GM18858 (cell line): ENCODE measurements around the gene NELFA.
"Not testable (repeated sequence)": the region's sequence is repeated elsewhere in the genome, so short reads cannot be mapped to it uniquely, and the experiment has no call there.

Experiments used
- ATAC-seq: cut with Tn5 transposase; IDR thresholded peaks from one replicate; pipeline ENCODE4 v1.9.1; 2021; ENCODE audit not compliant: unreplicated experiment

Gene NELFA

DNA sequence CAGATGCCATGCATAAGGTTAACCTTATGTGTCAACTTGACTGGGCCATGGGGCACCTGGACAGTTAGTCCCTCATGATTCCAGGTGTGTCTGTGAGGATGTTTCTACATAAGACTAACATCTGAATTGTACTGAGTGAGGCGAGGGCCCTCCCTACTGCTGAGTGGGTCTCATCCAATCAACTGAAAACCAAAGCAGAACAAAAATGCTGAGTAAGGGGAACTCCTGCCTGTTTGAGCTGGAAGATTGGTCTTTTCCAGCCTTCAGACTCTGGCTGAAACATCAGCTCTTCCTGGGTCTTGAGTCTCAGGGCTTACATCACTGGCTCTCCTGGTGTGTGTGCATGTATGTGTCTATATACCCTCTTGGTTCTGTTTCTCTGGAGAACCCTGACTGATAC, 13.8 kb downstream of the NELFA start:
- no peak for ATAC-seq

DNA sequence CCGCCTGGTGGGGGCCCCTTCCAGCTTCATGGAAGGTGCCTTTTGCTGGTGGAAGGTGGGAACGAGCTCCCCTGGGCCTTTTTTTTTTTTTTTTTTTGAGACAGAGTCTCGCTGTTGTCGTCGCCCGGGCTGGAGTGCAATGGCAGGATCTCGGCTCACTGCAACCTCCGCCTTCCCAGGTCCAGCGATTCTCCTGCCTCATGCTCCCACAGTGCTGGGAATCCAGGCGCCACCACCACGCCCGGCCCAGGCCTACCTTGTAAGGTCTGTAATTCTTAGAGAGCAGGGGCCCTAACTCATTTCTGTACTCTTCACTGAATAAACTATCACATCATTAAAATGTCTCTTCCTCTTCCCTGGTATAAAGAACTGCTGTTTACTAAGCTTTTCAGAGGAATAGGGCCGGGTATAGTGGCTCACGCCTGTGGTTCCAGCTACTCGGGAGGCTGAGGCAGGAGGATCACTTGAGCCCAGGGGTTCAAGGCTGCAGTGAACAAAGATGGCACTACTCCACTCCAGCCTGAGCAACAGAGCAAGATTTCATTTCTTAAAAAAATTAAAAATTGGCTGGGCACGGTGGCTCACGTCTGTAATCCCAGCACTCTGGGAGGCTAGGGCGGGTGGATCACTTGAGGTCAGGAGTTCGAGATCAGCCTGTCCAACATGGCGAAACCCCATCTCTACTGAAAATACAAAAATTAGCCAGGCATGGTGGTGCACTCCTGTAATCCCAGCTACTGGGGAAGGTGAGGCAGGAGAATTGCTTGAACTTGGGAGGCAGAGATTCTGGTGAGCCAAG, 14.9 kb downstream of the NELFA start:
- ATAC-seq = not testable (repeated sequence)

DNA sequence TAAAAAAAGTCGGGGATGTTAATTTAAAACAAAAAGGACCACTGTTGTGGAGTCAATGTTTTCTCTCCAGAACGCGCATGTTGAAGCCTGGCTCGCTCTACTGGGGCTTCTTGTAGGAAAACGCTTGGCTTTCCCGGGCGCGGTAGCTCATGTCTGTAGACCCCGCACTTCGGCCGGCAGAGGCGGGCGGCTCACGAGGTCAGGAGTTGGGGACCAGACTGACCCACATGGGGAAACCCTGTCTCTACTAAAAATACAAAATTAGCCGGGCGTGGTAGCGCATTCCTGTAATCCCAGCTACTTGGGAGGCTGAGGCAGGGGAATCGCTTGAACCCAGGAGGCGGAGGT, 15.6 kb downstream of the NELFA start:
- no peak for ATAC-seq

DNA sequence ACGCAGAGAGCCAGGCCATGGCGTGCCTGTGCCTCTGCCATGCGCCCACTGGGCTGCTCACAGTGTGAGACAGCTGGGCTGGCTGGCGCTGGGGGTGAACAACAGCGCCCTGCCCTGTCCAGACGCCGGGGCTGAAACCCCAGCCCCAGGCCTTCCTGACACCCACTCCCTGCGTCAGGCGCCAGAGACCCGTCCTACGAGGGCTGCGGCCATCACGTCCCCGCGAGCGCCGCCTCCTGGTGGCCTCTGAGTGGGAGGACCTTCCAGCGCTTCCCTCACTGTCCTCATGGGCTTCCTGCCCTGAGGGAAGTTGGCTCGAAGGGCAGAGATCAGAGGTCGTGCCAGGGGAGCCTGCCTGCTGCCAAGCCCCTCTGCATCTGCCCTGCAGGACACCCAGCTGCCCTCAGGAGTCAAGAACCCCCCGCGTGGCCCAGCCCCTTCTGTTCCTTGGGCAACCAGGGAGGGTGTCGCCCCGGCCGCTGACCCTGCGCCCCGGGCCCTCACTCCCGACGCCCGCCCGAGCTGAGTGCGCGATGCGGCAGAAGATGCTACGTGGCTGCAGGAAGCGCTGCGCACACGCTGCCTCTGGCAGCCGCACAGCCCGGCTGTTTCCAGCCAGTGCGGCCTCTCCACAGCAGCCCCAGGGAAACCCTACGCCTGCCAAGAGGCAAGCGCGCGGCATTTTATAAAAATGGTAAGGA, 16.2 kb downstream of the NELFA start:
- no peak for ATAC-seq

DNA sequence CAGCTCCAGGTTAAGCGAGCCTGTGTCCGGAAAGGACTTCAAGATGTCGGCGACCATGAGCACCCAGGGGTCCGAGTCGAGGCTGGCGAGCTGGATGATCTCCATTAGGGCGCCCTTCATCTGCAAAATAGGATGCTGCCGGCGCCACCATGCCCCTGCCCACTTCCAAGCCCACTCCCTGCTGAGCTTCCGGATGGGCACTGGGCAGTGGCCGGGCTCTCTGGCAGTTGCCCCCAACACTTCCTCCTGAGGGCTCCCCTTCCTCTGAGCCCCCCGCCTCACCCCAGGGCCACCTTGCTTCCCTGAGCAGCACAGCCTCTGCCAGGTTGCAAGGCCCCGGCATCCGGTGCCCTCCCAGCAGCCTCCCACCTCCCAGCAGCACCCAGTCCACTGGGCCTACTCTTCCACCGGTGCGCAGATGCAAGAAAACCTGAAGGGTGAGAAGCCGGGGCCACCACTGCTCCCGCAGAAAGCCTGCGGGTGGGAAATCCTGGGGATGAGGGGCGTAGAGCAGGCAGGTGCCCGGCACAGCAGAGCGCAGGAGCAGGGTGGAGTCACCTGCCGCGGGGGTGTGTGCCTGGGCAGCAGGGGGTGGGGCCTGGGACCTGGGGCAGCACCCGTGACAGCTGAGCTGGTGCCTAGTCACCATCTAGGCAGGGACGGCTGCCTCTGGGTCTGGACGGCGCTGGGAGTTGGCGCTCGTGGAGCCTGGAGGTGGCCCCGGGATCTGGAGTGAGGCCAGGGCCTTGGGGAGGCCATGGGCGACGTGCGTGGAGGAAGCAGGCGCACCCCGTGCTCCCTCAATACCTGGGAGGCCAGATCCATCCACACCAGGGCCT, 17.0 kb downstream of the NELFA start:
- no peak for ATAC-seq

DNA sequence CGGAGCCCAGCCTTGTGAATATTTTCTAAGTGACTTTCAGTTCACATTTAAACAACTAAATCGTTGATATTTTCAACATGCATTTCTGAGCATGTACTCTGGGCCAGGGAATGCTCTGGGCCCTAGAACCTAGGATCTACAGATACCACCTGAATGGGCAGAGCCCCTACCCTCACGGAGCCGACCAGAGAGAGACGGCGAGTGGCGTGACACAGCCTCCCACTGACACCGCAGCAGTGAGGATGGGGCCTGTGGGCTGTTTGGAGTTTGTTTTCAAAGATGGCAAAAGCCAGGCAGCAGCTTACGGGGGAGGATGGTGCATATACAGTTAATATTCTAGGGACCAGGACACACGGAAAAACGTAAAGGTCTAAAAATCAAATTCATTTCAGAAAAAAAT, 17.7 kb downstream of the NELFA start:
- ATAC-seq = no peak

DNA sequence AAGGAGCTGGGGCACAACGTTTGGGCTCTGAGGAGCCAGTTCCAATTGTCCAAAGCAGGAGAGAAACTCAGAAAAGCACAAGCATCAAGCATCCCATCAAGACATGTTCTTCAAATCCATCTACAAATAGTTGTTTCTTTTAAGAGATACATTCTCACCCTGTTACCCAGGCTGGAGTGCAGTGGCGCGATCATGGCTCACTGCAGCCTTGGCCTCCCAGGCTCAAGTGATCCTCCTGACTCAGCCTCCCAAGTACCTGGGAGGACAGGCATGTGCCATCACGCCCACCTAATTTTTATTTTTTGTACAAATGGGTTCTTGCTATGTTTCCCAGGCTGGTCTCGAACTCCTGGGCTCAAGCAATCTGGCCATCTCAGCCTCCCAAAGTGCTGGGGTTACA, 18.1 kb downstream of the NELFA start:
- no peak for ATAC-seq

DNA sequence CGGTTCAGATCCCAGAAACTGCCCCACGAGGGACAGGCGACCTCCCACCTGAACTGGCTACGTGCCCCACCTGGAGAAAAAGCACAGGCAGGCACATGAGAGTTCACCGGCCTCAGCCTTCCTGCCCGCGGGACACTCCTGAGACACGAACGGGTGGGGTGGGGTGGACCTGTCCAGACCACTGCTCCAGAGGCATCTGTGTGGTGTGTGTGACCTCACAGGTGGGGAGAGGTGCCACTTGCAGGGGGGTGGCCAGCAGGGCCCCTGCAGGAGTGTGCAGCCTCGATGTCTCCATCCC, 18.5 kb downstream of the NELFA start:
- ATAC-seq = no peak

DNA sequence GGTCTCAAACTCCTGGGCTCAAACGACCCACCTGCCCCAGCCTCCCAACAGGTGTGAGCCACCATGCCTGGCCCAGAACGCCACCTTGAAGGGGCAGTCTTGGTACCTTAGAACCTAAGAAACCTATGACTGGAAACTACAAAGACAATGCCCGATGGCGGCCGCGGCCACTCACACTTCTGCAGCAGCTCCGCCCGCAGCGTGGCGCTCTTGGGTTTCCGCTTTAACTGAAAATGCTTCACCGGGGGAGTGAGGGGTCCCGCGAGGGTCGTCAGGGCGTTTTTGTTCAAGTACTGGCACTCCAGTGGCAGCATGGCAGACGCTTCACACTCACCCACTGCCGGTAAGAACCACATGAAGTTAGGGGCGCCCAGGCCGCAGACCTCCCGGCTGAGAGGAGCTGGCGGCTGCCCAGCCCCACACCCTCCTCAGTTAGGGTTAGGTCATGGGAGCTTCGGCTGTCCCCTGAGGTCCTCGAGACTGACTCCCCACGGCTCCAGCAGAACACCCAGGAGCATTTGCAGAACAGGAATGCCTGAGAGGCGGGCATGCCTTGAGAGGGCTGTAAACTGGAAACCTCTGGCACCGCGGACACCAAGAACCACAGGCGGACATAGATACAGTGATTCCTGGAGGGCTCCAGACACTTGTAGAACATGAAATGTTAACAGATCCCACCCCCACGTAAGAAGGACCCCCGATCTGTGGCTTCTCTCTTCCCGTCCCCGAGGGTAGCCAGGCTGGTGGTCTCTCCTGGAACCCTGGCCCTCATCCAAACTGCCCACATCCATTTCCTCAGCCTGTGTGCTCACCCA, 19.0 kb downstream of the NELFA start:
- ATAC-seq = no peak

DNA sequence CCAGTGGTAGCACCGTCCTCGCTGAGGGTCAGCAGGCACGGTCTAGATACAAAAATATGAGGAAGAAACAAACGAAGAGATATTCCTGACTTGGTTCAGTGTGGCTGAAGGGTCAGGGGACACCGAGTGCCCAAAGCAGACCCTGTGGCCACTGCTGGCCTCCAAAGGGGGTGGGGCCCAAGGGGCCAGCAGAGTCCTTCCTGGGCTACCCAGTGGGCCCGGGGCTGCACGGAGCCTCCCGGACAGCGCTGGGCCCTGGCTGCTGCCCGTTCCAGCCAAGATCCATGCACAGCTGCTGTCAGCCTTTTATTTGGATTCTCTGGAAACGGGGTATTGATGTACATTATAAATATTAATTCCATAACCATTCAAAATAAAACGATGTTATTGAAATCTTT, 20.4 kb downstream of the NELFA start:
- ATAC-seq = no peak

DNA sequence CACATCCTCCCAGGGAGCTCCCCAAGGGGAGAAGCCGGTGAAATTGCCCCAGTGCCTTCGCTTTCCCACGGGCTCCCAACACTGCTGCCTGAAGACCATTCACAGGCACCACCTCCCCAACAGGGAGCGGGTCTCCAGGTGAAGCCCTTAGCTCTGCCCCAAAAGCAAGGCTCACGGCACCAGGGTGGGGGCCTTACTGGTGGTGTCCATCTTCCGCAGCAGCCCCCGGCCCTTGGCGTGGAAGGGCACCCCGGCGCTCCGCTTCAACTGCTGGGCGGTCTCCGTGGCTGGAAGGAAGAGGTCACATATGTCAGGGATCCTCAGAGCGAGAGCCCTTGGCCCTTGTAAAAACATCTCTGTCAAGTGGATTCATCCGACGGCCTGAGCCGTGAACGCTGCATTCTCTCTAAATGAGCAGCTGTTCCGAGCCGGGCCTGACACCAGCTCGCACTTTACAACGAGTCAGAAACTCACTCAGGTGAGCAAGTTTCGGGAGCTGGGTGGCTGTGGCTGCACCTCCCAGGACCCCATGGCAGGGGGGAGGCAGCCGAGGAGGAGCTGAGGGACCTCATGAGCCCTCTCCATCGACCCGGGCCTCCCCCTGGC, 20.9 kb downstream of the NELFA start:
- no peak for ATAC-seq

DNA sequence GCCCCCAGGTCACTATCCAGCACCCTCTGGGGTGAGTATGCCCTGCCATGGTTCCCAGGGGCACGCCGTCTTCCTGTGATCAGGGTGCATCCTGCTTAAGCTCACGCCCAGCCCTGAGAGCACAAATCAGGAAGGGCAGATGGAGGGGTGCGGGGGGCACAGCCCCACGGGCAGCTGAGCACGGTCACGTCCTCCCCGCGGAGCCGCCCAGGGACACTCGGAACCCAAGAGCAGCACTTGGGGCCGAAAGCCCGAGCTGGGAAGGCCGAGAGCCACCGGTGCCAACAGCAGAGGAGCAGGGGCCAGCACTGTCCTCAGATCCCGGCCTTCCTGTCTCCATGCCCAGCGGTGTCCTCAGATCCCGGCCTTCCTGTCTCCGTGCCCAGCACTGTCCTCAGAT, 21.5 kb downstream of the NELFA start:
- ATAC-seq = no peak

DNA sequence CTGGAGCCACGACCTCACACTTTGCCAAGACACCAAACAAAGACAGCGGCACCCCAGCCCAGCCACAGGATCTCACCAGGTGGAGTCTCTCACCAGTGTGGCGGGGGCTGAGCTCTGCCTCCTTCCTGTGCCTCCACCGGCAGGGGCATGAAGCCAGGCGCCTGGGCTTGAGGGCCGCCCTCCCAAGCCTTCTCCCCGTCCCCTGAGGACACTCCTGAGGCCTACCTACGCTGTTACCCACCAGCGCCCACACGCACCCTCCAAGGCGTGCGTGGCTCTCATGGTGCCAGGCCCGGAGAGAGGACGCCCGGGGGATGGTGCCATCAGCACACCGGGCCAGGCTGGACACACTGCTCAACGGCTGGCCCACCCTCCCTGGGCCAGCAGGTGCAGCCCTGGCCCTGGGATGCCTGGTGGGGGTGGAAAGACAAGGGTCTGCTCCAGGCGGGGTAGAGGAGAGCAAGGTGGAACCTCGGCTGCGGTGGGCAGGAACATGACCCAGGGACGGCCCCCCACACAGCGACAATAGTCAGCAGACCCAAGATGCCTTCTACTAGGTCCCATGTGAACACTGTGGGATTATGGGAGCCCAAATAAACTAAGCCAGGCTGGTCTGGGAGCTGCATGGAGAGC, 22.1 kb downstream of the NELFA start:
- no peak for ATAC-seq

DNA sequence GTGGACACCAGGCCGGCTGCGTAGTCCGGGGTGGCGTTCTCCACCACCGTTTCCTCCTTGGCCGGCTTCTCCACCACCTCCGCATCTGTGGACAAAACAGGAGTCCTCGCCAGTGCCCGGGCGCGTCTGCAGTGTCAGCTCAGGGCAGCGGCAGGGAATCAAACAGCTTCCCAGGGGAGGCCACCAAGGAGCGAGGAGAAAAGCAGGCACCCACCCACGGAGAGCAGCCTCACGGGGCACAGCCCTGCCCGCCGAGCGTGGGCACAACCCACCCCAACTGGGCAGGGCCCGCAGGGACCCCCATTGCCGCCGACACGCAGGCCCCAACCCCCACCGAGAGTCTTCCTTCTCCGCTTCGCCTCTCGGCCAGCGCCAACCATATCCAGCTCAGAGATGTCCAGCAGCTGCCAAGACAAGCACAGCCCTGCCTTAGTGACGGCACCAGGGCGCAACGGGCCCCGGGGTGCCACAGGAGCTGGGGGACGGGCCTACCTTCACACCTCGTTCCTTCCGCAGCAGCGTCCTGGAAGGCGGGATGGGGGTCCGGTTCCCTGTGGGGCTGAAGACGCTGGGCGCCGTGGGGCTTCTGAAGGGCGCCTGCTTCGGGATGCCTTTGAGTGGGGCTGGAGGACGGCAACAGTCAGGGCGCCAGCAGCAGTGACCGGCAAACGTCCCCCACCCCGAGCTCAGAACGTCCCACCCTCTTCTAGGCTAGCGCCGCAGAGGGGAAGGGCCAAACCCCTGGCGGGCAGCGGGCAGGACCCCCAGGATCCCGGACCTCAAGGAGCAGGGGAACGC, 22.8 kb downstream of the NELFA start:
- ATAC-seq = no peak

DNA sequence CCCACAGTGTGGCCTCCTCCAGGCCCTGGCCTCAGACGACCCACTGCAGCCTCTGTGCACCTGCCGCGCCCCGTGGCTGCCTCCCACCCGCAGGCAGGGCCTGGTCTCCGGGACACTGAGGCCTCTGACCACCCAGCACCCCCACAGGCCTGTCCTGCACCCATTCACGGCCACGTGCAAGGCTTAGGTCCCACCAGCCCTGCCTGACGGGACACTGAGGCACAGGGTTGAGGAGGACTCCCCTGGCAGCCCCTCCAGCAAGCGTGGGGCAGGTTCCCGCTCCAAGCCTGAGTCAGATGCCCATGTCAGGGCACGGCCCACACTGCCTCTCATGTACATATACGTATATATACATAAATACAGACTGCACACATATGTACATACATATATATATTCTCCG, 23.5 kb downstream of the NELFA start:
- ATAC-seq = no peak

DNA sequence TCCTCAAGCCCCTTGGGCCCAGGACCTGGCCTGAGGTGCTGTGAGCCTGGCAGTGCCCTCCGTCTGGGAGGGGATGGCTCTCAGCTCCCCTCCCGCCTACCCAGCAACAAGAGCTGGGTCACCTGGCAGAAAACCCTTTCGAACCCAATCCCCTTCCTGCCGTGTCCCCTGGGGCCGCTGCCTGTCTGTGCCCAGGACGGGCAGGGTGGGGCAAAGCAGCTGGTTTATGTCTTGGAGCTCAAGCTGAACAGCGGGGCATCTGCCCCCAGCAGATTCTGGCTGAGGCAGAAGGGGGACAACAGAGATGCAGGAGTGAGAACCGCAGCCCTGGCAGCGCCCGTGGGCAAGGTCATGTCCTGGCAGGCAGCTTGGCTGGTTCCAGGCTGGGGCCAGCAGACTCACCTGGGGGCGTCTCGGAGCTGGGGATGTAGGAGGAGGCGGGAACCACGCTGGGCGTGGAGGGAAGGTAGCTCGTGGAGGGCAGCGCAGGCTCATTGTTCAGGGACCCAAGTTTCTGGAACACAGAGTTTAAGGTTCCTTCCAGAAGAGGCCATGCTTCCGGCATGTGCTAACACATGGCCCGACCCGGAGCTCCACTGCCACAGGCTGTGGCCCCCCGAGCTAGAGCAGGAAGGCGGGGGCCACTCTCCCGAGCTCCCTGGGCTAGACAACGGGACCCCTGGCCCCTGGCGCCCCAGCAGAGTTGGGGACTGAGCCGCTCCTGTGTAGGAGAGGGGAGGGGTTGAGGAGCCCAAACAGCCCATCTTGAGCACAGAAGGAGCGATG, 24.2 kb downstream of the NELFA start:
- no peak for ATAC-seq

DNA sequence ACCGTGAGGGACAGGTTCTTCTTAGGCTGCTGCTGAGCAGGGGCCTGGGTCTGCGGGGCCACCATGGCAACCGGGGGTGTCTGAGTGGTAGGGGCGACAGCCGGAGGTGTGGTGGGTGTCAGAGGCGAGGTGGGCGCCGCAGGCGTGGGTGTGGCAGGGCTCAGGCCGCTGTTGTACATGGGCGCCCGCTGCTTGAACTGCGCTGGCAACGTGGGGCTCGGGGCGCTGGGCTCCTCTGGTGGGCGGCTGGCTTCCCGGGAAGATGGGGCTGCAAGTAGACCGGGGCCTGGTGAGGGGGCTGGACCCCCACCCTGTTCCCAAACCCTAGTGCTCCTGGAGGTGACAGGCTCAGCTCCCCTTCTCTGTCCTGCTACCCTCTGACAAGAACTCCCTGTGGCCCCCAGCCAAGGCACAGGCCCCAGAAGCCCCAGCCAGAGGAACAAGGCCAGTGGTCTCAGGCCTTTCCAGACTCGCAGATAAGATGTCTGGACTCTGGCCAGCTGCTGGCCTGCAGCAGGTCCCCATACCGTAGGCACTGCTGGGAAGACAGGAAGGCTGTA, 24.8 kb downstream of the NELFA start:
- no peak for ATAC-seq

DNA sequence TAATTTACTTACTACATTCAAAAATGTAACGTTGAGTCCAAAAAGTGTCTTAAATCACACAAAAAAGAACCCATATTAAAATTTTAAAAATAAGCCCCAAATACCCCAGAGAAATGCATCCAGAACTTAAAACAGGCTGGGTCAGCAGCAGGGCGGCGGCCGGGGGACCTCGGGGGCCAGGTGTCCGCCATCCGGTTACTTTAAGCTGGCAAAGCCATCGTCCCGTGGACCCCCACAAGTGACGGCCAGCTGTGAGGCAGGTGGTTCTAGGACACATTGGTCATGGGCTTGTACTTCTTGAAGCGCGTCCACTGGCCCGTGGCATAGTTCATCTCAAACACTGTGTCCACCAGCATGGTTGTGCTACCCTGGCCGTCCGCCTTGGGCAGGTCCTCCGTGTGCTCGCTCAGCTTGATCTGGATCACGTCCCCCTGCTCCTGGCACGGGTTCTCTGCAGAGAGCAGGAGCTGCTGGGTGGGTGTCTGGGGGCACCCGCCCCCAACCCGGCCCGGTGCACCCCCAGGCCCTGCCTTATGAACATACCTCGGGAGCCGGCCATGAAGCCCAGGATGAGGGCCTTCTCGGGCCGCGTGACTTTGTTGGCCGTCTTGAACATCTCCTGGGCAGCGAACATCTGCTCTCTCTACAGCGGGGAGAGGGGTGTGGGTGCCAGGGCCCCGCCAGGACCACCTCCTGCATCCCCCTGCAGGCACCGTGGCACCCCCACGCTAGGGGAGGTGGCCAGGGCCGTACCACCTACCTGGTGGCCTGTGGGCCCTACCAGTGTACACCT, 25.5 kb downstream of the NELFA start:
- no peak for ATAC-seq
